ENCODE measurements around the gene GLRX3.

DNA sequence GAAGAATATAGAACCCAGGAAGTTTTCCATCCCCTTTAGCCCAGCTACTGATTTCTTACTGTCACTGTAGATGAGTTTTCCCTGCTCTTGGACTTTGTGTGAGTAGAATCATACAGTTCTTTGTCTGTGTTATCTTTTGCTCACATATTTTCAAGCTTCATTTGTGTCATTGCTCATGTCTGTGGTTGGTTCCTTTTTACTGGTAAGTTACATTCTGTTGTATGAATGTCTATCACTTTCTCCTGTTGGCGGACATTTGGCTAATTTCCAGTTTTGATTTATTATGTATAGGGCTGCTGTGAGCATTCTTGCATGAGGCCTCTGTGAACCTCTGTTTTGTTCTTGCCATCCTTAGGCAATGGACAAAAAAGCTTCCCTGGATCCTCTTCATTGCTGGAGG is 5.3 kb downstream of the GLRX3 start:
- TF ChIP-seq ZNF274 (IDR thresholded peaks at IDR 0.05; ENCODE audit: low read depth, low read length) (no peak), YY1 (IDR thresholded peaks at IDR 0.05; ENCODE audit: insufficient read depth, insufficient read length) (no peak)
